GM21737 (cell line): ENCODE results near the gene LRRC52.

ENCODE experiments used
- ATAC-seq: cut with Tn5 transposase; IDR thresholded peaks from one replicate; pipeline ENCODE4 v1.9.1; 2021; ENCODE audit warnings: mild to moderate bottlenecking, moderate library complexity; ENCODE audit not compliant: unreplicated experiment

The LRRC52 gene, protein sequence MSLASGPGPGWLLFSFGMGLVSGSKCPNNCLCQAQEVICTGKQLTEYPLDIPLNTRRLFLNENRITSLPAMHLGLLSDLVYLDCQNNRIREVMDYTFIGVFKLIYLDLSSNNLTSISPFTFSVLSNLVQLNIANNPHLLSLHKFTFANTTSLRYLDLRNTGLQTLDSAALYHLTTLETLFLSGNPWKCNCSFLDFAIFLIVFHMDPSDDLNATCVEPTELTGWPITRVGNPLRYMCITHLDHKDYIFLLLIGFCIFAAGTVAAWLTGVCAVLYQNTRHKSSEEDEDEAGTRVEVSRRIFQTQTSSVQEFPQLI

DNA sequence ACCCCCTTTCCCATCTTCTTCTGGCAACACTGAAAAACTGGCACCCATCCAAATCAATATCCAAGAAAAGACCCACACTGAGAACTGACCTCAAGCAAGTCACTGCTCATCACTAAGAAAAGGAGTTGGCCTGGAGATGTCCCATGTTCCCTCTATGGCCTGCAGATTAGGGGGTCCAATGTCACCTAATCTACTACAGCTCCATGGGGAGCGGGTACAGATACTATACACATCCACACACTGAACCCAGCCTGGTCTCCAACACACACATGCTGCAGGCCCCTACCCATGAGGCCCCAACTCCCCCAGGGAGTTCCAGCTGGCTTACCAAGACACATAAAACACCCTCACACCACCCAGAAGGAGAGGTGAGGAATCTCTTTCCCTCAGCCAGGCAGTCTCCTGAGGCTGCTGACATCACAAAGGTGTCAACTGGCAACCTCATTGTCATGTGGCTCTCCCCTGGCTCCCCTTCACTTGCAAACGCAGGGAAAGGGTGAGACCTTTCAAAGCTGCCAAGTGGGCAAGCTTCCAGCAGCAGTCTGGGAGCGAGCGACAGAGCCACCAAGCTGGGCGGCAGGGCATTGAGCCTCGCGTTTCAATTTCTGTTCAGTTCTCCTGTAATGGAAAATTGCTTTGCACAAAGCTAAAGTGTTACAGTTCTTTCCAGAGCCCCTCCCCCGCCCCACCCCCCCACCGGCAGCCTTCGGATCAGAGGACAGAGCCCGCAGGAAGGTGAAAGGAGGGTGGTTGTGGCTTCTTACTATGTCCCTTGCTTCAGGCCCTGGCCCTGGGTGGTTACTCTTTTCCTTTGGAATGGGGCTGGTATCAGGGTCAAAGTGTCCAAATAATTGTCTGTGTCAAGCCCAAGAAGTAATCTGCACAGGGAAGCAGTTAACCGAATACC is at the start of gene LRRC52:
Gene LRRC52, plus strand, starts transcription at position 469 of the 907 bp plus-strand sequence. Its CDS starts 297 bp downstream, at position 766.
- ATAC-seq = no peak

DNA sequence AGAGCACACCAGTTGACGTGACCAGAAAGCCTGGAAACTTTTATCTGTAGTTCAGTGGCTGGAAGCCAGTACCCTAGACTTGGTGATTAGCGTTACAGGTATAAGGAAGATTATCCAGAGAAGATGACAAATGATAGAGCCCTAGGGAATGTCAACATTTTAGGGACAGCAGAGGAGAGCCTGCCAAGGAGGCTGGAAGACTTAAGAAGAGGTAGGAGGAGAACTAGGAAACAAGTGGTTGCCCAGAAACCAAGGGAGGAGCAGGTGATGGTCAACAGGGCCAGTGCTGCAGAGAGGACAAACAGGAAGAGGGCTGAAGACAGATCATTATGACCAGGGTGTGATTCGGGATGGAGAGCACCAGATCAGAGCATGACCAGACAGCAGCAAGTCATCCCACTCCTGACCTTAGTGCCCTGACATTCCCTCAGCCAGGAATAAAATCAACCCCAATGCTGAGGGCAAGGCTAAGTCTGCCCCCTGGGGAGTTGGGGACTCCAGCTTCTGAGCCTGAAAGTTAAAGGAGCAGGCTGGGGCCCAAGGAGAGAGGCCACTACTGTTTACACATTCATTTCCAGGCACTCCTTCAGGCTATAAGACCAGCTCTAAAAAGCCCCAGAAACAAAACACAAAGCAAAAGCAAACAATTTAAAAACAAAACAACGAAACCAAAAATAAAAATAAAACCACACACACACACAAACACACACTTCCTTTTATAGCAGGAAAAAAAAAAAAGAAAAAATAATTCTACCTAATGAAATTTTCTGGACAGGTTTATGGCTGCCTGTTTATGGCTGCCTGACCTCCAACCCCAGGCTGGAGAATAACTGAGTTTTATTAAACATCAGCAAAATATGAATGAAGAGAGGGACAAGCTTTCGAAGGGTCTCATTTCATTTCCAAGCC is 48.6 kb upstream of the LRRC52 start:
- no peak for ATAC-seq

DNA sequence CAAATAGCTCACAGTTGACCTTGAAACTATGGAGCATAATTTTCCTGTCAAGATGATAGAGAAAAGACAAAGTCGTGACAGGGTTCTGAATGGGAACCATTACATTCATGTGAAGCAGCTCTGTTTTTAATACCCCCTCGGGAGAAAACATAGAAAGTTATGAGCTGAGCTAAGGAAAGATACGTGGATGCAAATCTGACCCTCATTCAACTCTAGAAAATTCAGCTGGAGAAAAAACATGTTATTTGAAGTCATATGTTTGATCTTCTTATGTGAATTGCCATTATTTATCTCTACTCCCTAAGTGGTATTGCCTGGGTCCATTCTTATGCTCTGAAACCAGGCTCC is 48.0 kb upstream of the LRRC52 start:
- ATAC-seq = no peak

DNA sequence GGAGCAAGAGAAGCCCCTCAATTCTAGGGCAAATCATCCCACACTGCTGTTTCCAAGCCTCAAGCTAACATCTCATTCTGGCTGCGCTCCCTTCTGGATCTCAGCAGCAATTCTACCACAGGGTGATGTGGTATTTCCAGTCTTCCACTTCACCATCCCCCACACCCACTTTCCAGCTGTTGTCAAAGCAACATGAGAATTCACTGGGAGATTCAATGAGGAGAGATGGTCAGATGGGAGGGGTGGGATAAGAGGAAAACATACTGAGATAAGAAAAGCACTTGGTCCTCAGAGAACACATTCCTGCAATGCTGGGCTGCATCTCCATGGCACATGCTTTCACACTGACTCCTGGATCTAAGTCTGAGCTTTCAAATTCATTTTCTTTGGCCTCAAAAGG is 47.3 kb upstream of the LRRC52 start:
- ATAC-seq = no peak

DNA sequence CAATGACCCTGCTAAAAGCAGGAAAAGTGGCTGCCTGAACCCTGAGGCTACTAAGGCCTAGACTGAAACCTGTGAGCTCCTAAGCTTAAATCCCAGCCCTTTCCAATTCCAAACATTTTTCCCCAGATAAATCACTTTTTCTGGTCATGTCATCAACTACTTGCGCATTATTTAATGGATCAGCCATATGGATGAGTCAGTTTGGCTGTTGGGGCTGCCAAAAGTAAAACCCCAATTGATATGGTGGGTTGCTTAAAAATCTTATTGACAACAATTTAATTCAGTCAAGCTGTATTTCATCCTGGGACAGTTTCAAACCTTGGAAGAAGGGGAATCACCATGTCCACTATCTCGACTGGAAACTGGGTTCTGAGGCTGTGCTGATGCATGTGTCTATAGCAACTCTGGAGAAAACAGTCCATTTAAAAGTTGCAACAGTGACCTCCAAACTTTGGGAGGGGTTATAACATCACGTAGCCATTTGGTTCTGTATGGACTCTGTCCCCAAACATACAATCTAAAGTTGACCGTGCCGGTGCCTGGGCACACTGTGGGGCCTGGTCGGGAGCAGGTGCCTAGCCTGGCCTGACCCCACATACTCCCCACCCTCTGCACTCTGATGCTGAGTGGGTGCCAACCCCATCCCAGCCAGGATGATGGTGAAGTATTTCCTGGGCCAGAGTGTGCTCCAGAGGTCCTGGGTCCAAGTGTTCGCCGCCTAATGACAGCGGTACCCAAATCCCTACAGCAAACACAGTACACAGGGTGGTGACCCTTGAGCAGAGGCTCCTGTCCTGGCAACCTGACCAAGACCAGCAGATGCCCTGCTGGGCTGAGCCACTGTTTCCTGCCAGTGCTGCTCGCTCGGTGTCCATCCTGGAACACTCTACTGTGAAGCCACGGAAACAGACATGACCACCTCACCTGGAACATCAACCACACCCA is 46.5 kb upstream of the LRRC52 start:
- ATAC-seq = no peak

DNA sequence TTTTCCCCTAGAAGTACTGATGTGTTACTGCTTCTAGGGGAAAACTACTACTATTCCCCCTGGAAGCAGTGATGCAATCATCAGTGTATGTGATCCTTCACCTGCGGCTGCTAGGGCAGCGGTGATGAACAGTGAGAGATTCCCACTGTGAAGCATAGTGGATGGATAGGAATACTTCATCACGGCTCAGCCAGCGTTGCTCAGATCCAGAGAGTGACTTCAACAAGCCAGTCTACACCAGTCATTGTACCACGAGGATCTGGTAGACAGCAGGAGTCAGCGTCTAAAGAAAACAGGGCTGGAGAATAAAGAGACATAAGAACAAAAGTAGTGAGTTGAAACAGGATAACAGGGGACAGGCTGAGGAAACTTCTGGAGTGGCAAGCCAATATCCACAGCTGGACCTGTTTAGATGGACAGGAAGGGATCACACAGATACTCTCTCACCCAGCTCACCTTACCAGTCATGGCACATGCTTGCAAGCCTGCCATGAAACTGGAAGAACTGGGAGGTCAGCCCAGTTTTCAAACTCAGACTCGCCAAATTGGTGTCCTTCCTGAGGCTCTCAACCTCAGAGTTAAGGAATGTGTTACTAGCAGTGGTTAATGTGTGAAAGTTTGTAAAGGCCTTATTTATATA is 42.4 kb upstream of the LRRC52 start:
- no peak for ATAC-seq

DNA sequence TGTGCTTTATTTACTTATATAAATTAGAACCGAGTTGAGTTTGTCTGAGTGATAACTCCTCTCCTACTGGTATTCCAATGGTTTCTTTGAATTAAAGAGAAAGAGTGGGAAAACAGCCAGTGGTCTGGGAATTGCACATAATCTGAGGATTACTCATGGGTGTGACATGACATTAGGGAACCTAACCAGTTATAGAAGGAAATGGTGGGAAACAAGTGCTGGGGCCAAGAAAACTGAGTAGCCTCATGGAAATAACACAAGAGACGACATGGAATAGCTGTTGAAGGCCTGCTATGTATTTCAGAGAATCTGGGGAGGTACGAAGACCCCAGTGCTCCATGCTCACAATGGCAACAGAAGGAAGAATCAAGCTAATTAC is 41.8 kb upstream of the LRRC52 start:
- ATAC-seq = no peak

DNA sequence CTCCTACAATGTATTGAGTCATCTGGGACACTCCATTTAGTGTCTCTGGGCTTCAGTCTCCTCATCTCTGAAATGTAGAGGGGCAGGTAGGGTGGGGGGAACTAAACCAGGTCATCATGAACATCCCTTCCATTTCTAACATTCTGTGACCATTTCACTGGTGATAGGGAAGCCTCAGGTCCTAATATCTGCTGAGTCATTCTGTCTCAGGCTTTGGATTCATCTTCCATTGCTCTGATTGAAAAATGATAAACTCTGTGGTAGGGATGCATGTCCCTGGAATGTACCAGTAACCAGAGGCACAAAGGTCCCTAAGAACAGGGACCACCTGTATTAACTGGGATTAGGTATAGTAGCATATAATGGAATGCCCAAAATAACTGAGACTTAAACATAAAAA is 36.2 kb upstream of the LRRC52 start:
- ATAC-seq = no peak

DNA sequence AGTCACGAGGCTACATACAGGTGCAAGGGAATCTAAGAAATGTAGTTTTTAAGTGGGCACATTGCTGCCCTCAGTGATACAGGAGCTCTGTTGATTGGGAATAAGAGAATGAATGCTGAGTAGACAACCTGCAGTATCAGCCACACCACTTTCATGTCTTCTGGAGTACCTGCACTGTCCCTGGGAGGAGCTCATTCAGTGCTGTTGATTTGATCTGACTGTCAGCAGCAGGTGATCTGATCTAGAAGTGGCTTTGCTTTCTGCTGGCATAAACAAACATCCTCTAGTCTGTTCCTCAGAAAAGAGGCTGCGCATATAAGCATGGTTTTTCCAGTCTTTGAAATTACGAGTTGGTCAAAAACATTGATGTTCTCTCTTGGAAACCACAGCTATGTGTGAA is 35.5 kb upstream of the LRRC52 start:
- ATAC-seq = no peak

DNA sequence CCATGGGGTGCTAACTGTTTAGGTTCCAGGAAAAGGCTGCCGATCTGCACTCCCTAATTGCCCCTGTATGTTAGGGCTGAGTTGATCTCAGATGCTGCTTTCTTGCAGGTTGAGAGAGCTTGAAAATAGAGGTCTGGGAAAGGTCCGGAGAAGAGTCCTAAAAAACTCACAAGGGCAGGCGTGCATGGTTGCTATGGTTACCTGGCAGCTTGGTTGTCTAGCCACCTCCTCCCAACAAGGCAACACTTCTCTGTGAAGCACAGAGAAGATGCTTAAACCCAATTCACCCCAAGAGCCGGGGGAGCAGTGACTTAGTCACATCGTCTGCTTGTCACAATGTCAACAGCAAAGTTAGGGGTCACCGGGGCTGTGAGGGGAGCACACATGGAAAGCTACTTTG is 31.0 kb upstream of the LRRC52 start:
- no peak for ATAC-seq

DNA sequence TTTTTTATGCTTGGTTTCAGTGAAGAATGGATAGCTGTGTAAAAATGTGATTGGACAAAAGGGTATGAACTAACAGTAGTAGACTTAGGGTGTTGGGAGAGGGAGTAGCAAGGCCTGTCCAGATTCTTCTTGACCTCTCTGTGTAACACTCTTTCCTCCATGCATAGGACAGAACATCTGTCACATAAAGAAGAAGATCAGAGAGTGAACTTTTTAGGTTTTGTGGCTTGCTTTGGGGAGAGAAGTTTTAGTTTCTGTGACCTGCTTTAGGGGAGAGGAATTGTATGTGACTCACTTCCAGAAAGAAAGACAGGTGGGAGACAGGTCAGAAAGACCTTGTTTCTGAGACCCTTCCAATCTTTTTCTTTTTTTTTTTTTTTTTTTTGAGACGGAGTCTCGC is 27.3 kb upstream of the LRRC52 start:
- ATAC-seq = no peak

DNA sequence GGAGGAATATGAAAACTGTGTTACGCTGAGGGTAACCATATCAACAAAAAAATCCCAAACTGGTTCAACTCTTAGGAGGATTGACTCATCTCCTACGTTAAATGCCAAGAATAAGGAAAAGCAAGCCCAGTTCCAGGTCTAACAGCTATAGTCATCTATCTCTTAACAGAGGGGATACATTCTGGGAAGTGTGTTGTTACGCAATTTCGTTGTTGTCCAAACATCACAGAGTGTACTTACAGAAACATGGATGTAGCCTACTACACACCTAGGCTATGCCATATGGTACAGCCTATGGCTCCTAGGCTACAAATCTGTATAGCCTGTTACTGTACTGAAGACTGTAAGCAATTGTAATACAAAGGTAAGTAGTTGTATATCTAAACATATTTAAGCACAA is 23.2 kb upstream of the LRRC52 start:
- no peak for ATAC-seq

DNA sequence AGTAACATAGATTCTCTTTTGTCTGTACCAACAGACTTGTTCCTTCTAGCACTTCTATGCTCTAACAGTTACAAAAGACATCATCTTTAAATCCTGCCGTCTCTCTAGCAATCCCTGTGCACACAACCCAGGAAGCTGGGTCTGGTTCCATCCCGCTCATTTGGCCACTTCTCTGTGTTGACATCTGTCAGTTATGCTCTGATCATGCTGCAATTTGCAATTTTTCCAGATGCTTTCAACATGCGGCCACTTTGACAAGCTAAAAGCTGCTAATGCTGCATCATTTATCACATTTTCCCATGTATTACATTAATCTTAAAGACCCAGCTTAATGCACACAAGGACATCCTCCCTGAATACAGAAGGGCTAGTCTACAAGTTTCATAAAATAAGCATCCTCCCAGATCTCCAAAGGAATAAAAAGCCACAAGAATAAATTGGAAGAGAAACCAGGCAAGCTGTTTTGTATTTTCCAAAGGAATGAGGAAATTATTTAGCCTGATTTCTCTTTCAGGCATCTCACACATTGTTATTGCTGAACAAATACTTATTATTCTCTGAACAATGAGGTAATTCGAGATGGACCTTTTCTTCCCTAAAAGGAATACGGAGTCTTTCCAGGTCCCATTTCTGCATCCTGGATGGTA is 19.0 kb upstream of the LRRC52 start:
- no peak for ATAC-seq

DNA sequence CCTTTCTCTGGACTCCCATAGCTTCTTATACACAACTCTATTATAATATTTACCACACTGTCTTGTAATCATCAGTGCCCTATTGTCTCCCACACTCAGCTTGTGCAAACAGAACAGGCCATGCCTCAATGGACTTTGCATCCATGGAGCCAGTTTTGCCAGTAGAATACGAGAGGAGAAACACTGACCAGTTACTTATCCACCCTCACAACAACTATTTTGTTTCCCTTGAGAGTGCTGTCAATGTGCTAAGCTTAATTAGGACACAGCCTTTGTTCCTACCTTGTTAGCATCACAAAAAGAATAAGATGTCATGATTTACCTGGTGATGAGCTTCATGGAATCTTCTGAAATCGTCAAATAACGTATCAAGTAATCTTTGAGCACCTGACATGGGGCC is 18.1 kb upstream of the LRRC52 start:
- no peak for ATAC-seq

DNA sequence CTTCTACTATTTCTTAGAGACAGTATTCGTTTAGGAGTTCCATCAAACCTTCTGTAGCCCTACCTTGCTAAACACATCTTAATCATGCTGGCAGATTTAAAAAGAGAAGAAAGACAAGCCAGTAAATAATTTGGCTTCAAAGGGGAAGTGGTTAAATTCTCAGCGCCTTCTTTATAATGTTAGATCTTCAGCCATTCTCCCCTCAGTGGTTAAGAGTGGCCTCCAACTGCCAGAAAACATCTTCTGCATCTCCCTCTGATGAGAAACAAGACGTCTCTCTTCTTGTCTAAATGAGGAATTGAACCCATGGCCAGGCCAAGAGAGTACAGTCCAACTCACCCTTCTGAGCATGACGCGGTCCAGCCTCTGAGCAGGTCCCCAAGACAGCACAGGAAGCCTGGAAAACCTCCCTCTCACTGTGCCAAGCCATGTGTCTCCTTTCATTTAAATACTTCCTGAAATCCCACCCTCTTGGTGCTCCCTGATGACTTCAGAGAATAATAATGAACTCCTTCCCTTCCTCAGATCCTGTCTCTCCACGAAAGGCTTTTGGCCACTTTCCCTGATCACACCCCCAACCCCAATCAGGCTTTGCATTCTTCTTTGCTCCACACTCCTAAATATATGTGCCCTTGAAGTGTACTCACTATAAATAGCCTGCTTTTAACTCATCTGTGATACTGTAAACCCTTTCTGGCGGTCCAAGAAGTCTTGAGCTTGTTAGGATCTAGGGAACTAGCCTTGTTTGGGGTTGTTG is 16.4 kb upstream of the LRRC52 start:
- ATAC-seq = no peak

DNA sequence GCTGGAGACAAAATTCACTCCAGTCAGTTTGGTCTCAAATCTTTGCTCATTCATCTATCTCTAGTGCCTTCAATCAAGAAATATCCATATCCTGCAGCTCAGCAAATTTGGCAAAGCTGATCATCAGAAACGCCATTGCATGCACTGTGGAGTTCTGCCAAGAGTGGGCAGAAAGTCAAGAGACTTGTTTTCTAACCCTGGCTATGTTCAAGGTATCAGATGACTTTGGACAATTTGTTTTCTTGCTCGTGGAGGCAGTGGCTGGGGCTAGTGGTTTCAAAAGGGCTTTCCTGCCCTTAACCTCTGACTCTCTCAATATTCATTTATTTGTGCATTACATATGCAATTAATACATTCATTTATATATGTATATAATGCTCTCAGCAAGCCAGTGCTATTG is 12.8 kb upstream of the LRRC52 start:
- no peak for ATAC-seq

DNA sequence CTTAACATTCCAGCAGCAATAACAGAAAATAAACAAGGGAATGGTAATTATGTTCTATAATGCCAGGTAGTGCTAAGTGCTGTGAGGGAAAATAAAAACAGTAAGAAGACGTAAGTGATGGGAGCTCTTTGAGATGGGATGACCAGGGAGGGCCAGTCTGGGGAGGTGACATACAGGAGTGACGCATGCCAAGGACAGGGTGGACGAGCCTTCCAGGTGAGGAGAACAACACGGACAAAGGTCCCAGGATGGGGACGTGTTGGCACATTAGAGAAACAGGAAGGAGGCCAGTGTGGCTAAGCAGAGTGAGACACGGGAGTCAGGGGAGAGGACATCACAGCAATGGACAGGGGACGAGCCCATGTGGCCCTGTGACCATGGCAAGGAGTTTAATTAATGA is 11.7 kb upstream of the LRRC52 start:
- no peak for ATAC-seq

DNA sequence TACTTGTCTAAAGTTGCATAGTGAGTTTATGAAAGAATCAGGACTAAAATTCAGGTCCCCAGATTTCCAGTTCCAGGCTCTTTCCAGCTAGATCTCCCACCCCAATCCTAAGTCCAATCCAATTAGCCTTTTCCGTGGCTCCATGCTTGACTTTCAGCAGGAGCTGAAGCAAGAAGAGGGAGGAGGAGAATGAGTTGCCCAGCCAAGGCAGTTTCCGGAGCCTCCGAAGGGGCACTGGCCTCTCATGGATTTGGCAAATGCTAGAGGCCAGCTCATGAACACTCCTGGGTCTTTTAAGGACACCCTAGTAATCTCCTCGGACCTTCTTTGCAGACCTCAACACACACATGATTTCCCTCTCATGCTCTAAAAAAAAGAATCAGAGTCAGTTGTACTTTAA is 10.5 kb upstream of the LRRC52 start:
- no peak for ATAC-seq

DNA sequence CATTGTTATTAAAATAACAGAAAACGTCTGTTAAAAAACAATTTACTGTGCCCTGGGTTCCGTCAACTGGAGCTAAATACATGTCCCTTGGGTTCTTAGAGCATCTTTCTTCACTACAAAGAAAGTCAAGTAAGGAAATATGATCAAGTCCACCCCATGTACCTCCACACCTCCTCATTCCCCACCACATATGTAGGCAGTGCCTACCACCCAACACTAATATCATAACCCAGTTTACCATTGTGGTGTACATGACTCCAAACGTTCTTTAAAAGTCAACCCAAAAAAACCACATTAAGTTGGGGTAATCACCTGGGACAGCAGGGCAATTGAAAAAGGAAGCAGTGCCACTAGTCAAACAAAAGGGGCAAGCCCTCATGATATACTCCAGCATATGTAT is 7.8 kb upstream of the LRRC52 start:
- no peak for ATAC-seq
